Tibial artery (tissue), 4 donors: ENCODE data around the gene ANGPT4.

Experiments
- DNase-seq, 2 donors: peaks; one replicate each; pipeline ENCODE4 v3.0.0-alpha.2; 2019
- H3K27ac ChIP-seq, 2 donors: fragments of 200-600 bp; sonication (generic) in 1 of 2; 1 replicate in 1 of 2; 2 replicates in 1 of 2; pipeline ENCODE4 v1.5.1; 2018 to 2019; ENCODE audit warnings: mild to moderate bottlenecking in 1 of 2
- H3K27me3 ChIP-seq, 2 donors: fragments of 200-600 bp; sonication (generic) in 1 of 2; one replicate each; pipeline versions ENCODE4 v1.5.1 to v1.6.0; 2016 to 2019
- H3K36me3 ChIP-seq, 3 donors: fragments of 200-600 bp; sonication (generic) in 2 of 3; one replicate each; pipeline ENCODE4 v1.5.1; 2016 to 2019; ENCODE audit warnings: mild to moderate bottlenecking in 2 of 3
- H3K4me1 ChIP-seq, 4 donors: fragments of 200-600 bp; sonication (generic) in 2 of 4; 1 replicate in 3 of 4; 2 replicates in 1 of 4; pipeline ENCODE4 v1.5.1; 2016 to 2019
- H3K4me3 ChIP-seq, 2 donors: fragments of 200-600 bp; sonication (generic) in 1 of 2; 1 replicate in 1 of 2; 2 replicates in 1 of 2; pipeline ENCODE4 v1.5.1; 2018 to 2019; ENCODE audit warnings: mild to moderate bottlenecking in 2 of 2
- H3K9me3 ChIP-seq, 3 donors: fragments of 200-600 bp; sonication (generic) in 1 of 3; one replicate each; pipeline ENCODE4 v1.5.1; 2016 to 2019
- CTCF ChIP-seq, 2 experiments: fragments of 200-600 bp in 1 of 2; fragments of 450-650 bp in 1 of 2; IDR thresholded peaks; one replicate each; pipeline ENCODE4 v1.5.1; 2017 to 2019; ENCODE audit warnings: antibody characterized with exemption in 2 of 2, mild to moderate bottlenecking in 1 of 2, moderate library complexity in 1 of 2
- intact Hi-C: fragments of 100-400 bp; cut with DNase I; formaldehyde crosslinking; loops from one replicate; pipeline ENCODE4 v1.15.0; 2023; ENCODE audit warnings: low total_unique reads

ANGPT4 gene

GRCh38 chr20:841568-842546, 74.3 kb downstream of the ANGPT4 start:
- intact Hi-C loops = no loop called here
- no peak for TF ChIP-seq CTCF (IDR thresholded peaks at IDR 0.05)
- H3K9me3 ChIP-seq = no peaks in the 10 kb centered on the region
- peaks cover 0 to 24% of the 10 kb centered on the region in 2 donors for H3K27me3 ChIP-seq
- no peak for DNase-seq
- H3K4me3 ChIP-seq = no peak overlapping the region
- no peak overlapping the region for H3K27ac ChIP-seq
- H3K36me3 ChIP-seq = peaks cover 0 to 10% (median 0%) of the 10 kb centered on the region in 3 donors
- peaks cover 0 to 37% (median 19%) of the 10 kb centered on the region in 4 donors for H3K4me1 ChIP-seq

- Histone ChIP-seq H3K36me3 (peaks cover 0 to 9% (median 0%) of the 10 kb centered on the region in 3 donors), H3K4me3 (peak overlapping the region in 1 of 2 donors; percentile 32), H3K9me3 (no peaks in the 10 kb centered on the region), H3K4me1 (peaks cover 0 to 37% (median 19%) of the 10 kb centered on the region in 4 donors), H3K27ac (no peak overlapping the region), H3K27me3 (peaks cover 0 to 24% of the 10 kb centered on the region in 2 donors)
- intact Hi-C loops = no loop called here
- DNase-seq = no peak
- TF ChIP-seq CTCF (IDR thresholded peaks at IDR 0.05) = no peak
These were observed 75.1 kb downstream of the ANGPT4 start for GRCh38 chr20:840858-841567.

GRCh38 chr20:840503-840857, 75.7 kb downstream of the ANGPT4 start:
- Histone ChIP-seq H3K36me3 (peaks cover 0 to 4% (median 0%) of the 10 kb centered on the region in 3 donors), H3K4me3 (no peak overlapping the region), H3K27ac (no peak overlapping the region), H3K27me3 (peaks cover 0 to 24% of the 10 kb centered on the region in 2 donors), H3K9me3 (no peaks in the 10 kb centered on the region), H3K4me1 (peaks cover 0 to 40% (median 21%) of the 10 kb centered on the region in 4 donors)
- no peak for DNase-seq
- intact Hi-C loops = no loop called here
- no peak for TF ChIP-seq CTCF (IDR thresholded peaks at IDR 0.05)

- no peak overlapping the region for H3K27ac ChIP-seq
- intact Hi-C loops = loop anchor here (10.0 kb wide), 1 partner anchor 185 kb away; the partner anchor contains the start of gene SRXN1
- H3K4me3 ChIP-seq = no peak overlapping the region
- peaks cover 0 to 40% (median 21%) of the 10 kb centered on the region in 4 donors for H3K4me1 ChIP-seq
- peaks cover 0 to 21% of the 10 kb centered on the region in 2 donors for H3K27me3 ChIP-seq
- H3K36me3 ChIP-seq = no peaks in the 10 kb centered on the region
- H3K9me3 ChIP-seq = no peaks in the 10 kb centered on the region
- no peak for TF ChIP-seq CTCF (IDR thresholded peaks at IDR 0.05)
- no peak for DNase-seq
These were observed 76.5 kb downstream of the ANGPT4 start for GRCh38 chr20:839626-840025.

- no peak for TF ChIP-seq CTCF (IDR thresholded peaks at IDR 0.05)
- no peaks in the 10 kb centered on the region for H3K36me3 ChIP-seq
- intact Hi-C loops = loop anchor here (10.0 kb wide), 1 partner anchor 184 kb away; the partner anchor contains the start of gene SRXN1
- peaks cover 0 to 21% of the 10 kb centered on the region in 2 donors for H3K27me3 ChIP-seq
- no peak for DNase-seq
- H3K4me3 ChIP-seq = no peak overlapping the region
- no peaks in the 10 kb centered on the region for H3K9me3 ChIP-seq
- H3K4me1 ChIP-seq = peaks cover 0 to 39% (median 21%) of the 10 kb centered on the region in 4 donors
- H3K27ac ChIP-seq = no peak overlapping the region
These were observed 77.1 kb downstream of the ANGPT4 start for GRCh38 chr20:839015-839414.
